NK-92 treated with Interleukin-12 subunit alpha and Interleukin-12 subunit beta, amount 100 ng/mL, for 24 hours (cell line): ENCODE measurements around the gene AMN1.
"Not testable (repeated sequence)": the region's sequence is repeated elsewhere in the genome, so short reads cannot be mapped to it uniquely, and the experiment has no call there.

Source experiments
- DNase-seq: peaks from one replicate; lab custom pipeline; 2025; lab: John Stamatoyannopoulos, UW

The AMN1 gene

GRCh38 chr12:31733549-31734432 lies 5.0 kb upstream of the AMN1 start:
- not testable (repeated sequence) for DNase-seq

GRCh38 chr12:31732926-31733548 lies 4.2 kb upstream of the AMN1 start:
- DNase-seq: no peak

GRCh38 chr12:31731203-31731602 lies 2.4 kb upstream of the AMN1 start:
- not testable (repeated sequence) for DNase-seq

- no peak for DNase-seq
Observed at GRCh38 chr12:31729705-31730104, 884 bp upstream of the AMN1 start.

- no peak for DNase-seq
Observed at GRCh38 chr12:31728289-31728916, 418 bp downstream of the AMN1 start.

GRCh38 chr12:31727192-31727591 lies 1.6 kb downstream of the AMN1 start:
- DNase-seq: no peak

GRCh38 chr12:31726575-31726974 lies 2.2 kb downstream of the AMN1 start:
- DNase-seq: no peak

GRCh38 chr12:31724557-31724956 lies 4.3 kb downstream of the AMN1 start:
- DNase-seq: no peak

- no peak for DNase-seq
Observed at GRCh38 chr12:31722580-31722979, 6.2 kb downstream of the AMN1 start.

GRCh38 chr12:31718542-31719198 lies 10.2 kb downstream of the AMN1 start:
- not testable (repeated sequence) for DNase-seq

GRCh38 chr12:31716998-31717397 lies 11.8 kb downstream of the AMN1 start:
- not testable (repeated sequence) for DNase-seq

GRCh38 chr12:31715283-31715825 lies 13.5 kb downstream of the AMN1 start:
- no peak for DNase-seq

GRCh38 chr12:31714406-31715271 lies 14.2 kb downstream of the AMN1 start:
- no peak for DNase-seq

- DNase-seq: no peak
Observed at GRCh38 chr12:31712877-31713276, 15.9 kb downstream of the AMN1 start.

GRCh38 chr12:31710021-31710818 lies 18.6 kb downstream of the AMN1 start:
- no peak for DNase-seq

- not testable (repeated sequence) for DNase-seq
Observed at GRCh38 chr12:31708118-31708517, 20.7 kb downstream of the AMN1 start.

- DNase-seq: no peak
Observed at GRCh38 chr12:31705621-31706020, 23.2 kb downstream of the AMN1 start.

- DNase-seq: no peak
Observed at GRCh38 chr12:31702047-31702446, 26.8 kb downstream of the AMN1 start.

GRCh38 chr12:31689921-31690320 lies 38.9 kb downstream of the AMN1 start:
- DNase-seq: not testable (repeated sequence)

GRCh38 chr12:31687101-31687527 lies 41.7 kb downstream of the AMN1 start:
- no peak for DNase-seq
